Heart left ventricle (tissue), 16 donors: ENCODE measurements around the gene CDCA3. TPM values are rescaled to one million over a fixed set of nuclear protein-coding genes. Genes with fewer than 3 reads are reported as not detected.

Source experiments
- ATAC-seq, 4 donors: fragments of 200-7000 bp; cut with Tn5 transposase; one replicate each; pipeline ENCODE4 v1.9.1; 2020 to 2022; ENCODE audit warnings: moderate library complexity in 4 of 4, mild to moderate bottlenecking in 3 of 4, moderate number of reproducible peaks in 1 of 4
- DNase-seq, 5 donors: peaks; one replicate each; pipeline ENCODE4 v3.0.0-alpha.2; 2020
- H3K27ac ChIP-seq, 12 donors: fragments of 200-600 bp; sonication (generic) in 4 of 12; one replicate each; pipeline versions ENCODE4 v1.5.0 to v1.8.0; 2016 to 2022; ENCODE audit warnings: mild to moderate bottlenecking in 2 of 12
- H3K27me3 ChIP-seq, 9 donors: fragments of 200-600 bp; sonication (generic) in 2 of 9; one replicate each; pipeline versions ENCODE4 v1.5.1 to v1.8.0; 2016 to 2022; ENCODE audit warnings: mild to moderate bottlenecking in 3 of 9
- H3K36me3 ChIP-seq, 9 donors: fragments of 200-600 bp; sonication (generic) in 2 of 9; one replicate each; pipeline versions ENCODE4 v1.5.0 to v1.8.0; 2018 to 2022; ENCODE audit warnings: mild to moderate bottlenecking in 2 of 9
- H3K4me1 ChIP-seq, 12 donors: fragments of 200-600 bp; sonication (generic) in 4 of 12; one replicate each; pipeline versions ENCODE4 v1.5.0 to v1.8.0; 2016 to 2022; ENCODE audit warnings: mild to moderate bottlenecking in 3 of 12
- H3K4me3 ChIP-seq, 12 donors: fragments of 200-600 bp; sonication (generic) in 4 of 12; one replicate each; pipeline versions ENCODE4 v1.5.0 to v1.8.0; 2017 to 2022; ENCODE audit warnings: mild to moderate bottlenecking in 9 of 12, moderate library complexity in 4 of 12
- H3K9me3 ChIP-seq, 12 donors: fragments of 200-600 bp; sonication (generic) in 4 of 12; one replicate each; pipeline versions ENCODE4 v1.5.0 to v1.8.0; 2016 to 2022; ENCODE audit warnings: mild to moderate bottlenecking in 1 of 12
- POLR2A ChIP-seq, 2 donors: fragments of 450-650 bp; IDR thresholded peaks; one replicate each; pipeline ENCODE4 v1.6.1; 2017; ENCODE audit warnings: antibody characterized with exemption in 2 of 2, mild to moderate bottlenecking in 2 of 2, moderate library complexity in 2 of 2
- WGBS, 4 donors: extraction: QIAGEN DNeasy Blood & Tissue Kit in 2 of 4; methylation state at CpG; one replicate each; pipeline versions ENCODE4 v1.1.5 to v1.1.7; 2013 to 2018; 5-methylcytosine and 5-hydroxymethylcytosine counted together
- intact Hi-C, 10 donors: fragments of 100-400 bp; cut with DNase I; formaldehyde crosslinking; loops; one replicate each; pipeline versions ENCODE4 v1.11.1 to v1.14.2; 2022
- polyA plus RNA-seq, 2 donors: library from polyadenylated mRNA; stranded (reverse); fragments of 200-250 nt; gene quantifications; one replicate each; pipeline ENCODE4 v1.2.3, GENCODE V29; 2013
- total RNA-seq, 9 donors: library from RNA; depleted of rRNA in 2 of 9; stranded (reverse); fragments of >200 nt in 2 of 9; fragmentation: NEBNext Ultra II Directional in 3 of 9; extraction: Animal tissue kit (Norgen Biotek cat#: 25700) in 3 of 9; gene quantifications; one replicate each; pipeline versions ENCODE4 v1.1.0 to v1.2.4, GENCODE V29; 2016 to 2023
- TF ChIP-seq, protein P1 (sequence below), 12 donors: fragments of 200-600 bp; sonication (generic) in 4 of 12; IDR thresholded peaks; one replicate each; pipeline versions ENCODE4 v1.5.0 to v1.8.0; 2018 to 2022; ENCODE audit warnings: antibody characterized with exemption in 12 of 12, mild to moderate bottlenecking in 5 of 12
- donor health status: ischemic (EF 13 %, LVEDD 7.1; RV severe dilation, severe dysfunction).
- donor health status: healthy with polysubstance abuse.
- donor health status: DM: no; HTN: yes; CAD: no.
- donor health status: DM: no; HTN: no; CAD: no.
- donor health status: ischemic (EF 25% LVEDD 6.9; RV normal size, moderate dysfunction).
- donor health status: ischemic (EF 25% LVEDD 5.7; RV mildly dilated, moderate dysfunction).
- donor health status: healthy.
- donor health status: DM: yes; HTN: yes; CAD: no.
- donor health status: ischemic (EF 35%, LVEDD 5.7; RV mildly dilated, moderate dysfunction).
- donor health status: nonischemic (EF 11% LVEDD 7.7; RV severe dilation, severe dysfunction).
- donor health status: DM: yes; HTN: yes; CAD: no.
- donor health status: PGD.
- donor health status: ischemic (EF 29% LVEDD 5.4; RV normal size, mild dysfunction).
- donor health status: nonischemic (EF 23%, LVEDD 6.1; RV moderate dilation, normal function).

CDCA3 gene
- total and polyA plus RNA-seq, 11 donors, result 0.42 to 8.3 (median 0.93) TPM; not detected in 1

GRCh38 chr12:6816598-6816997 is 34.5 kb downstream of the CDCA3 start:
- Histone ChIP-seq H3K27me3 (no peaks in the 10 kb centered on the region), H3K9me3 (no peaks in the 10 kb centered on the region)

GRCh38 chr12:6813363-6813762 is 37.7 kb downstream of the CDCA3 start:
- no peak for DNase-seq
- WGBS, 4 donors, result 68 to 79% (median 70%) methylated on average over 4 of the region's 4 CpGs

More at GRCh38 chr12:6816598-6816997, 34.5 kb downstream of the CDCA3 start:
- no peak overlapping the region for H3K27ac ChIP-seq
- ATAC-seq (no peak), DNase-seq (peak in 1 of 5 donors; percentile 8)
- TF ChIP-seq, protein P1, sequence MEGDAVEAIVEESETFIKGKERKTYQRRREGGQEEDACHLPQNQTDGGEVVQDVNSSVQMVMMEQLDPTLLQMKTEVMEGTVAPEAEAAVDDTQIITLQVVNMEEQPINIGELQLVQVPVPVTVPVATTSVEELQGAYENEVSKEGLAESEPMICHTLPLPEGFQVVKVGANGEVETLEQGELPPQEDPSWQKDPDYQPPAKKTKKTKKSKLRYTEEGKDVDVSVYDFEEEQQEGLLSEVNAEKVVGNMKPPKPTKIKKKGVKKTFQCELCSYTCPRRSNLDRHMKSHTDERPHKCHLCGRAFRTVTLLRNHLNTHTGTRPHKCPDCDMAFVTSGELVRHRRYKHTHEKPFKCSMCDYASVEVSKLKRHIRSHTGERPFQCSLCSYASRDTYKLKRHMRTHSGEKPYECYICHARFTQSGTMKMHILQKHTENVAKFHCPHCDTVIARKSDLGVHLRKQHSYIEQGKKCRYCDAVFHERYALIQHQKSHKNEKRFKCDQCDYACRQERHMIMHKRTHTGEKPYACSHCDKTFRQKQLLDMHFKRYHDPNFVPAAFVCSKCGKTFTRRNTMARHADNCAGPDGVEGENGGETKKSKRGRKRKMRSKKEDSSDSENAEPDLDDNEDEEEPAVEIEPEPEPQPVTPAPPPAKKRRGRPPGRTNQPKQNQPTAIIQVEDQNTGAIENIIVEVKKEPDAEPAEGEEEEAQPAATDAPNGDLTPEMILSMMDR (IDR thresholded peaks at IDR 0.05), result no peak
- no peak for TF ChIP-seq POLR2A (IDR thresholded peaks at IDR 0.05)
- intact Hi-C loops, result no loop called here
- H3K4me3 ChIP-seq, result no peak overlapping the region
- 60 to 70% (median 64%) methylated on average over 3 of the region's 3 CpGs for WGBS, 4 donors
- peaks cover 0 to 16% (median 0%) of the 10 kb centered on the region in 9 donors for H3K36me3 ChIP-seq
- peaks cover 0 to 19% (median 5%) of the 10 kb centered on the region in 12 donors for H3K4me1 ChIP-seq

DNA sequence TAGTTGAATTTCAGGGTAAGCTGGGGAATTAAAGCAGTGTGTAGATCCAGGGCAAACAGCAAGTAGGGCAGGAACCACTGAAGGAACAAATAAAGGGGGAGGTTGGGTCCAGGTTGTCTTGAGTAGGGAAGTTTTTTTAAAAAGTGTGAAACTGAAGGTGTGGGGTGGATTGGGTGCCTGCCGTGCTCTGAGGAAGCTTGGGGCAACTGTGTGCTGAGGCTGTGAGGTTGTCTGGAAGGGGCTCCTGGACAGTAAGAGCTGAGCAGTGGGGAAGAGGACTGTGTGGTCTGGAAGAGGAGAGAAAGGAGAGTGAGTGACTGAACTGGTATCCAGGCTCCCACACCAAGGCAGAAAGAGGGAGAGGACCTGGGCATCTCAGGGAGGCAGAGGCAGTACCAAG is 40.3 kb downstream of the CDCA3 start:
- no peak for TF ChIP-seq POLR2A (IDR thresholded peaks at IDR 0.05)
- TF ChIP-seq, protein P1 (IDR thresholded peaks at IDR 0.05), result no peak
- intact Hi-C loops, result no loop called here
- Histone ChIP-seq H3K4me3 (no peak overlapping the region), H3K9me3 (no peaks in the 10 kb centered on the region), H3K27me3 (no peaks in the 10 kb centered on the region), H3K4me1 (peaks cover 0 to 13% (median 0%) of the 10 kb centered on the region in 12 donors), H3K36me3 (peaks cover 0 to 10% (median 0%) of the 10 kb centered on the region in 9 donors), H3K27ac (no peak overlapping the region)
- WGBS, 4 donors, result 85 to 89% (median 88%) methylated on average over 1 of the region's 1 CpG
- no peak for ATAC-seq
- DNase-seq, result no peak

More at GRCh38 chr12:6813363-6813762, 37.7 kb downstream of the CDCA3 start:
- H3K27ac ChIP-seq, result no peak overlapping the region
- H3K9me3 ChIP-seq, result no peaks in the 10 kb centered on the region
- peaks cover 0 to 13% (median 0%) of the 10 kb centered on the region in 12 donors for H3K4me1 ChIP-seq
- no peak for ATAC-seq
- peaks cover 0 to 10% (median 0%) of the 10 kb centered on the region in 9 donors for H3K36me3 ChIP-seq
- no peak for TF ChIP-seq POLR2A (IDR thresholded peaks at IDR 0.05)
- TF ChIP-seq, protein P1 (IDR thresholded peaks at IDR 0.05), result no peak
- intact Hi-C loops, result no loop called here
- no peaks in the 10 kb centered on the region for H3K27me3 ChIP-seq
- H3K4me3 ChIP-seq, result no peak overlapping the region

DNA sequence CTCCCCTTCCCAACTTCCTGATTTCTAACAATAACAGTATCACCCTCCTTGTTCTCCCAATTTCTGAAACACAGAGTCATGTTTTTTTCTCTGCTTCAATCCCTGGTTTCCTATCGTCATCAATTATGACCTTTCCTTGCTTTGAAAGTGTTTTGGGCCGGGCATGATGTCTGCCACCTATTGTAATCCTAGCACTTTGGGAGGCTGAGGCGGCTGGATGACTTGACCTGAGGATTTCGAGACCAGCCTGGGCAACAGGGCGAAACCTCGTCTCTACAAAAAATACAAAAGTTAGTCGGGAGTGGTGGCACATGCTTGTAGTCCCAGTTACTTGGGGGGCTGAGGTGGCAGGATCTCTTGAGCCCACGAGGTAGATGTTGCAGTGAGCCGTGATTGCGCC is 42.0 kb downstream of the CDCA3 start:
- ATAC-seq (no peak), DNase-seq (peak in 1 of 5 donors; percentile 12)
- intact Hi-C loops, result no loop called here
- H3K4me1 ChIP-seq, result peaks cover 0 to 13% (median 0%) of the 10 kb centered on the region in 12 donors
- H3K27me3 ChIP-seq, result no peaks in the 10 kb centered on the region
- 77 to 81% (median 79%) methylated on average over 10 of the region's 10 CpGs for WGBS, 4 donors
- TF ChIP-seq, protein P1 (IDR thresholded peaks at IDR 0.05), result no peak
- TF ChIP-seq POLR2A (IDR thresholded peaks at IDR 0.05), result no peak
- H3K36me3 ChIP-seq, result peaks cover 0 to 11% (median 0%) of the 10 kb centered on the region in 9 donors
- no peak overlapping the region for H3K4me3 ChIP-seq
- no peaks in the 10 kb centered on the region for H3K9me3 ChIP-seq
- H3K27ac ChIP-seq, result no peak overlapping the region
